Breast epithelium (tissue), 4 donors: ENCODE results near the gene MCUB. TPM values are rescaled to one million over a fixed set of nuclear protein-coding genes. Genes with fewer than 3 reads are reported as not detected.
"Not testable (repeated sequence)": the region's sequence is repeated elsewhere in the genome, so short reads cannot be mapped to it uniquely, and the experiment has no call there.

Experiments used
- DNase-seq, 2 donors: peaks; one replicate each; pipeline ENCODE4 v3.0.0-alpha.2; 2019; ENCODE audit warnings: low spot score in 2 of 2
- H3K27ac ChIP-seq, 2 donors: fragments of 200-600 bp; sonication (generic) in 1 of 2; one replicate each; pipeline ENCODE4 v1.5.1; 2016 to 2019; ENCODE audit warnings: mild to moderate bottlenecking in 1 of 2
- H3K27me3 ChIP-seq, 2 donors: fragments of 200-600 bp; sonication (generic) in 1 of 2; one replicate each; pipeline versions ENCODE4 v1.5.1 to v1.6.0; 2017 to 2019; ENCODE audit warnings: control low read depth in 1 of 2, mild to moderate bottlenecking in 1 of 2
- H3K36me3 ChIP-seq: fragments of 200-600 bp; one replicate; pipeline ENCODE4 v1.5.1; 2019
- H3K4me1 ChIP-seq, 2 donors: fragments of 200-600 bp; sonication (generic); one replicate each; pipeline ENCODE4 v1.5.1; 2016 to 2019; ENCODE audit warnings: control low read depth in 1 of 2
- H3K4me3 ChIP-seq, 3 donors: fragments of 200-600 bp; sonication (generic); 1 replicate in 2 of 3; 2 replicates in 1 of 3; pipeline ENCODE4 v1.5.1; 2016 to 2019; ENCODE audit warnings: mild to moderate bottlenecking in 3 of 3, moderate library complexity in 2 of 3
- H3K9me3 ChIP-seq, 2 donors: fragments of 200-600 bp; sonication (generic) in 1 of 2; one replicate each; pipeline ENCODE4 v1.5.1; 2016 to 2019; ENCODE audit warnings: control low read depth in 1 of 2
- POLR2A ChIP-seq: fragments of 450-650 bp; IDR thresholded peaks from one replicate; pipeline ENCODE4 v1.6.1; 2016; ENCODE audit warnings: antibody characterized with exemption, mild to moderate bottlenecking, moderate library complexity
- POLR2AphosphoS5 ChIP-seq, 3 donors: sonication (generic); formaldehyde crosslinking; IDR thresholded peaks; one replicate each; pipeline ENCODE4 v1.6.1; 2017; ENCODE audit warnings: antibody characterized with exemption in 3 of 3
- intact Hi-C: fragments of 100-400 bp; cut with DNase I; formaldehyde crosslinking; loops from one replicate; pipeline ENCODE4 v1.15.1; 2023; ENCODE audit warnings: low total_unique reads
- total RNA-seq, 3 donors: library from RNA; depleted of rRNA; stranded (reverse); fragments of >200 nt; gene quantifications; one replicate each; pipeline ENCODE4 v1.1.0, GENCODE V29; 2016
- TF ChIP-seq, protein P1 (sequence below), 3 donors: fragments of 450-650 bp; IDR thresholded peaks; one replicate each; pipeline ENCODE4 v1.5.1; 2016 to 2017; ENCODE audit warnings: antibody characterized with exemption in 3 of 3, mild to moderate bottlenecking in 3 of 3, moderate library complexity in 3 of 3

Gene MCUB, protein sequence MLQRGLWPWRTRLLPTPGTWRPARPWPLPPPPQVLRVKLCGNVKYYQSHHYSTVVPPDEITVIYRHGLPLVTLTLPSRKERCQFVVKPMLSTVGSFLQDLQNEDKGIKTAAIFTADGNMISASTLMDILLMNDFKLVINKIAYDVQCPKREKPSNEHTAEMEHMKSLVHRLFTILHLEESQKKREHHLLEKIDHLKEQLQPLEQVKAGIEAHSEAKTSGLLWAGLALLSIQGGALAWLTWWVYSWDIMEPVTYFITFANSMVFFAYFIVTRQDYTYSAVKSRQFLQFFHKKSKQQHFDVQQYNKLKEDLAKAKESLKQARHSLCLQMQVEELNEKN
- total RNA-seq = 10 to 100 TPM; 16.4 to 29.4 (median 26.5) TPM

DNA sequence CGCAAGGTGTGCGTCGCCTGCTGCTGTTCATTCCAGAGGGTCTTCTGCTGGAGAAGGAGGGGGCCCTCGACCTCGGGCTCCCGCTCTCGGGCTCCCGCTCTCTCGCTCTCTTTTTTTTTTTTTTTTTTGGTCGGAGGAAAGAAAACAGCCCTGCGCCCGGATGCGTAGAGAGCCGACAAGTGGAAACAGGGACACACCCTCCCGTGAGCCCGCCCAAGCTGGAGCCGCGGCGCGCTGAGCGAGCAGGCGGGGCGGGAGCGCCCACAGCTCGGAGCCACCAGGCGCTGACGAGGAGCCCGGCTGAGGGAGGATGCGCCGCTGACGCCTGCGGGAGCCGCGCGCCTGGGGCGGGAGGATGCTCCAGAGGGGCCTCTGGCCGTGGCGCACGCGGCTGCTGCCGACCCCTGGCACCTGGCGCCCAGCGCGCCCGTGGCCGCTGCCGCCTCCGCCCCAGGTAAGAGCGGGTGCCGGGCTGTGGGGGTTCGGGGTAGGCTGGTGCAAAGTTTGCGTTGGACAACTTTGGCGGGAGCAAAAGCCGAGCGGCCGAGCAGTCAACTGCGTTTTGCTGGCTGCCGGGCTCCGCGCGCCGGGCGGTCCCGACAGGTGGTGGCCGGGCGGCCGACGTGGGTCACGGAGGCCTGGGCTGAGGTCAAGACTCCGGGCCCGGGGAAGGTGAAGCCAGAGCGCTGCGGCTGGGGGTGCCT, at the start of gene MCUB:
Gene MCUB (plus strand): TSS at position 264 of the 704 bp plus-strand sequence. CDS start 92 bp downstream, at position 356.
- Histone ChIP-seq H3K4me1 (no peaks in the 10 kb centered on the region), H3K27me3 (no peaks in the 10 kb centered on the region), H3K4me3 (peak within 1 kb of the TSS; percentile 75 to 89 (median 76)), H3K27ac (peak within 1 kb of the TSS; percentile 82 to 86), H3K9me3 (no peaks in the 10 kb centered on the region), H3K36me3 (no peaks in the 10 kb centered on the region)
- intact Hi-C loops = no loop called here
- TF ChIP-seq, protein P1, sequence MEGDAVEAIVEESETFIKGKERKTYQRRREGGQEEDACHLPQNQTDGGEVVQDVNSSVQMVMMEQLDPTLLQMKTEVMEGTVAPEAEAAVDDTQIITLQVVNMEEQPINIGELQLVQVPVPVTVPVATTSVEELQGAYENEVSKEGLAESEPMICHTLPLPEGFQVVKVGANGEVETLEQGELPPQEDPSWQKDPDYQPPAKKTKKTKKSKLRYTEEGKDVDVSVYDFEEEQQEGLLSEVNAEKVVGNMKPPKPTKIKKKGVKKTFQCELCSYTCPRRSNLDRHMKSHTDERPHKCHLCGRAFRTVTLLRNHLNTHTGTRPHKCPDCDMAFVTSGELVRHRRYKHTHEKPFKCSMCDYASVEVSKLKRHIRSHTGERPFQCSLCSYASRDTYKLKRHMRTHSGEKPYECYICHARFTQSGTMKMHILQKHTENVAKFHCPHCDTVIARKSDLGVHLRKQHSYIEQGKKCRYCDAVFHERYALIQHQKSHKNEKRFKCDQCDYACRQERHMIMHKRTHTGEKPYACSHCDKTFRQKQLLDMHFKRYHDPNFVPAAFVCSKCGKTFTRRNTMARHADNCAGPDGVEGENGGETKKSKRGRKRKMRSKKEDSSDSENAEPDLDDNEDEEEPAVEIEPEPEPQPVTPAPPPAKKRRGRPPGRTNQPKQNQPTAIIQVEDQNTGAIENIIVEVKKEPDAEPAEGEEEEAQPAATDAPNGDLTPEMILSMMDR (IDR thresholded peaks at IDR 0.05) = no peak
- TF ChIP-seq POLR2AphosphoS5 (IDR thresholded peaks at IDR 0.05) = peak in 1 of 3 donors; percentile 11
- peak; percentile 60 to 80 for DNase-seq

DNA sequence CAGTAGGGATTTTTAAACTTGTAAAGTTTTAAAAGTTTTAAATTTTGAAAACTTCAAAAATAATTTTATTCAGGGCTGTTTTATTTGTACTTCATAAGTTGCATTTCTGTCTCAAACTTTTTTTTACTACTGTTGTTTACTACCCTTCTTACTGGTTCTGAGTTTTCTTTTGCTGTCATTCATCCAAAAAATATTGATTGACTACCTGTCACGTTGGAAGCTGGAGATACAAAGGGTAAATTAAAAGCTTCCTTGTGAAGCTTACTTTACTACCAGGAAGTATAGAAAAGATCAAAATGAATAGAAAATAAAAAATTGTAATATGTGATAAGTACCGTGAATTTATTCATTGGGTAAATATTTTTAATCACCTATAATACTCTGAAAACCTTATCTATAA, 49.4 kb upstream of the MCUB start:
- Histone ChIP-seq H3K27me3 (no peaks in the 10 kb centered on the region), H3K4me1 (no peaks in the 10 kb centered on the region), H3K27ac (no peak overlapping the region), H3K9me3 (no peaks in the 10 kb centered on the region), H3K36me3 (no peaks in the 10 kb centered on the region), H3K4me3 (no peak overlapping the region)
- TF ChIP-seq, protein P1 (IDR thresholded peaks at IDR 0.05) = no peak
- TF ChIP-seq POLR2A (no peak), POLR2AphosphoS5 (IDR thresholded peaks at IDR 0.05) (no peak)
- no peak for DNase-seq
- intact Hi-C loops = no loop called here

GRCh38 chr4:109511414-109511813, 48.6 kb upstream of the MCUB start:
- TF ChIP-seq POLR2AphosphoS5 (IDR thresholded peaks at IDR 0.05) = no peak
- no peak for TF ChIP-seq POLR2A
- TF ChIP-seq, protein P1 (IDR thresholded peaks at IDR 0.05) = no peak
- no peak overlapping the region for H3K4me3 ChIP-seq
- H3K36me3 ChIP-seq = no peaks in the 10 kb centered on the region
- intact Hi-C loops = no loop called here
- H3K27me3 ChIP-seq = no peaks in the 10 kb centered on the region
- H3K27ac ChIP-seq = no peak overlapping the region
- no peak for DNase-seq
- no peaks in the 10 kb centered on the region for H3K4me1 ChIP-seq
- H3K9me3 ChIP-seq = no peaks in the 10 kb centered on the region

DNA sequence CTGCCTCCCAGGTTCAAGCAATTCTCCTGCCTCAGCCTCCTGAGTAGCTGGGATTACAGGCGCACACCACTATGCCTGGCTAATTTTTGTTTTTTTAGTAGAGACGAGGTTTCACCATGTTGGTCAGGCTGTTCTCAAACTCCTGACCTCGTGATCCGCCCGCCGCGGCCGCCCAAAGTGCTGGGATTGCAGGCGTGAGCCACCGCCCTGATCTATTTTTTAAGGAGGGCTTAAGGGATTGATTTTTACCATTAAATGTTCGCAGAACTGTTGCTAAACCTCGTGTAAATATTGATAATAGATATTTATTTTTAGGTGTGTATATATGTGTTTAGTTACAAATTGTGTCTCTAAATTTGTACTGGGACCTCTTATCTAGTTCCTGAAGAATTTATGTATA, 46.7 kb upstream of the MCUB start:
- H3K27me3 ChIP-seq, H3K9me3 ChIP-seq, H3K4me3 ChIP-seq, H3K36me3 ChIP-seq, H3K4me1 ChIP-seq, DNase-seq, H3K27ac ChIP-seq, intact Hi-C loops: not testable (repeated sequence)

DNA sequence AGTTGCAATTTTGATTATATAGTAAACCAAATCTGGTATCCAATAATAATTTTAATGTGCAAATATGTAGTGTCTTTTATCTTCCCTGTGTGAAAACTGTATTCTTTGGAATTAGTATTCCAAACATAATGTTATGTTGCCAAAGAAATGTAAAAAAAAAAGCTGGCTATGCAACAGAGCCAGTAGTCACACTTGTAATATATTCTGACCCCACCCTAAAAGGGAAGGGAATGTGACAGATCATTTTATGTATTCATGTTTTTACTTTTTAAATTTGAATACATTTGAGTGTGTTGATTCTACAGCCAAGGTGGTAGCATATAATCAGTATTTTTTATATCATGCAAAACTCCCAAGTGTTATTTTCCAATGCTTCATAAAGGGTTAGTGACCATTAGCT, 27.9 kb upstream of the MCUB start:
- intact Hi-C loops = no loop called here
- Histone ChIP-seq H3K4me1 (no peaks in the 10 kb centered on the region), H3K4me3 (no peak overlapping the region), H3K9me3 (no peaks in the 10 kb centered on the region), H3K27ac (no peak overlapping the region), H3K36me3 (no peaks in the 10 kb centered on the region), H3K27me3 (no peaks in the 10 kb centered on the region)
- TF ChIP-seq POLR2A (no peak), POLR2AphosphoS5 (IDR thresholded peaks at IDR 0.05) (no peak)
- TF ChIP-seq, protein P1 (IDR thresholded peaks at IDR 0.05) = no peak
- no peak for DNase-seq
